Type B pancreatic cell (in vitro differentiated cells): ENCODE results near the gene SMARCD1. TPM values are rescaled to one million over a fixed set of nuclear protein-coding genes. Genes with fewer than 3 reads are reported as not detected.
A peak's percentile ranks its signal among the peaks of the same experiment; 100 is the strongest.

Experiments
- DNase-seq: peaks from one replicate; pipeline ENCODE4 v3.0.0; 2021; ENCODE audit warnings: mixed read lengths; ENCODE audit not compliant: unreplicated experiment; ENCODE audit errors: extremely low spot score
- H3K27ac Mint-ChIP-seq: 2 replicates; pipeline ENCODE4 v1.8.0; 2021; ENCODE audit warnings: mild to moderate bottlenecking, mixed read lengths
- H3K27me3 Mint-ChIP-seq: 2 replicates; pipeline ENCODE4 v1.8.0; 2021; ENCODE audit warnings: mixed read lengths
- H3K36me3 Mint-ChIP-seq: 2 replicates; pipeline ENCODE4 v1.8.0; 2021; ENCODE audit warnings: mixed read lengths
- H3K4me1 Mint-ChIP-seq: one replicate; pipeline ENCODE4 v1.8.0; 2021; ENCODE audit warnings: mixed read lengths; ENCODE audit not compliant: unreplicated experiment
- H3K4me3 Mint-ChIP-seq: 2 replicates; pipeline ENCODE4 v1.8.0; 2021; ENCODE audit warnings: mild to moderate bottlenecking, mixed read lengths
- H3K9me3 Mint-ChIP-seq: 2 replicates; pipeline ENCODE4 v1.8.0; 2021; ENCODE audit warnings: mixed read lengths
- CTCF ChIP-seq: fragments of 200-600 bp; sonication (generic); conservative IDR thresholded peaks from 2 replicates; pipeline ENCODE4 v1.5.0; 2021; ENCODE audit warnings: antibody characterized with exemption, mild to moderate bottlenecking
- total RNA-seq: library from RNA; stranded (reverse); gene quantifications from 2 replicates; pipeline ENCODE4 v1.2.1, GENCODE V29; 2021; ENCODE audit warnings: low replicate concordance

The SMARCD1 gene
- total RNA-seq, 1 donor from 2014 or later, result 100 TPM

GRCh38 chr12:50087151-50087550 lies 2.0 kb downstream of the SMARCD1 start:
- no peaks in the 10 kb centered on the region for H3K9me3 Mint-ChIP-seq
- peak overlapping the region; percentile 96 for H3K4me3 Mint-ChIP-seq
- TF ChIP-seq CTCF, result no peak
- H3K4me1 Mint-ChIP-seq, result peaks cover 18% of the 10 kb centered on the region
- peaks cover 23% of the 10 kb centered on the region for H3K36me3 Mint-ChIP-seq
- no peak overlapping the region for H3K27ac Mint-ChIP-seq
- no peaks in the 10 kb centered on the region for H3K27me3 Mint-ChIP-seq
- no peak for DNase-seq

DNA sequence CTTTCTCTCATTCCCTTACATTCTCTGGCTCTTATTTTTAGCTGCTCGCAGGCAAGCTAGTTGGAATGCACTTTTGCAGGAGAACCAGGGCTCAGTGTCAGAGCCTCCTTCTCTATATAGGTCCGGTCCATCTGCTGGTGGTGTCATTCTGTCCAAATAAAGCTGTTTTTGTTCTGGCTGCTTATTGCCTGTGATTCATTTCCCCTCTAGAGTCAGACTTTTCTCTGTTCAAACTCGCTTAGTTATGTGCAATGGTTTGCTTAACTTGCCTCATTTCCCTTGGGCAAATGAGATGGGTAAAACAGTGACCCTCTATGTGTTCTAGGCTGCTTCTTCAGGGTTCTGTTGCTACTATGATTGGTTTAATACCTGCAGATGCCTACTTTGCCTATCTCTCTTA lies 2.9 kb downstream of the SMARCD1 start:
- no peak overlapping the region for H3K27ac Mint-ChIP-seq
- no peak for DNase-seq
- peaks cover 18% of the 10 kb centered on the region for H3K4me1 Mint-ChIP-seq
- H3K4me3 Mint-ChIP-seq, result peak overlapping the region; percentile 10
- peaks cover 23% of the 10 kb centered on the region for H3K36me3 Mint-ChIP-seq
- H3K27me3 Mint-ChIP-seq, result no peaks in the 10 kb centered on the region
- no peak for TF ChIP-seq CTCF
- H3K9me3 Mint-ChIP-seq, result no peaks in the 10 kb centered on the region

- H3K27ac Mint-ChIP-seq, result no peak overlapping the region
- TF ChIP-seq CTCF, result peak; percentile 86
- DNase-seq, result no peak
- H3K4me1 Mint-ChIP-seq, result peaks cover 14% of the 10 kb centered on the region
- no peaks in the 10 kb centered on the region for H3K9me3 Mint-ChIP-seq
- H3K27me3 Mint-ChIP-seq, result no peaks in the 10 kb centered on the region
- peaks cover 23% of the 10 kb centered on the region for H3K36me3 Mint-ChIP-seq
- peak overlapping the region; percentile 54 for H3K4me3 Mint-ChIP-seq
Measured at GRCh38 chr12:50088577-50089335, 3.6 kb downstream of the SMARCD1 start.

GRCh38 chr12:50089730-50090129 lies 4.6 kb downstream of the SMARCD1 start:
- Mint-ChIP-seq H3K36me3 (peaks cover 23% of the 10 kb centered on the region), H3K27ac (no peak overlapping the region), H3K4me3 (no peak overlapping the region), H3K9me3 (no peaks in the 10 kb centered on the region), H3K27me3 (no peaks in the 10 kb centered on the region), H3K4me1 (peaks cover 12% of the 10 kb centered on the region)
- no peak for TF ChIP-seq CTCF
- no peak for DNase-seq

GRCh38 chr12:50090391-50090790 lies 5.2 kb downstream of the SMARCD1 start:
- H3K36me3 Mint-ChIP-seq, result peaks cover 27% of the 10 kb centered on the region
- no peaks in the 10 kb centered on the region for H3K9me3 Mint-ChIP-seq
- no peak for DNase-seq

More at GRCh38 chr12:50090391-50090790, 5.2 kb downstream of the SMARCD1 start:
- Mint-ChIP-seq H3K4me3 (no peak overlapping the region), H3K4me1 (peaks cover 8% of the 10 kb centered on the region), H3K27ac (no peak overlapping the region), H3K27me3 (no peaks in the 10 kb centered on the region)
- no peak for TF ChIP-seq CTCF
